Loucy (cell line): ENCODE results near the gene CELA1.

Experiments used
- H2AFZ ChIP-seq: fragments of 200-600 bp; sonication (generic); 2 replicates; pipeline ENCODE4 v1.6.0; 2016; ENCODE audit warnings: antibody characterized with exemption, mild to moderate bottlenecking, low read length, moderate library complexity
- H3F3A ChIP-seq: fragments of 200-600 bp; 2 replicates; pipeline ENCODE4 v1.6.0; 2016; ENCODE audit warnings: antibody characterized with exemption, low read depth, mild to moderate bottlenecking
- H3K27me3 ChIP-seq: fragments of 200-600 bp; sonication (generic); 2 replicates; pipeline ENCODE4 v1.6.1; 2014; ENCODE audit warnings: low read length, mild to moderate bottlenecking; ENCODE audit not compliant: insufficient read depth, poor library complexity, severe bottlenecking
- H3K36me3 ChIP-seq: fragments of 200-600 bp; sonication (generic); 2 replicates; pipeline ENCODE4 v1.6.1; 2016; ENCODE audit warnings: low read length; ENCODE audit not compliant: insufficient read depth
- H3K4me1 ChIP-seq: fragments of 200-600 bp; sonication (generic); 2 replicates; pipeline ENCODE4 v1.5.1; 2014; ENCODE audit warnings: low read length, mild to moderate bottlenecking; ENCODE audit not compliant: insufficient read depth, poor library complexity, severe bottlenecking
- H3K4me2 ChIP-seq: fragments of 200-600 bp; sonication (generic); 2 replicates; pipeline ENCODE4 v1.6.0; 2014; ENCODE audit warnings: antibody characterized with exemption, low read length, low read depth, mild to moderate bottlenecking; ENCODE audit not compliant: poor library complexity, severe bottlenecking
- H3K4me3 ChIP-seq: fragments of 200-600 bp; sonication (generic); 2 replicates; pipeline ENCODE4 v1.5.1; 2014; ENCODE audit warnings: low read length, mild to moderate bottlenecking, mixed read lengths; ENCODE audit not compliant: poor library complexity, severe bottlenecking
- H3K79me2 ChIP-seq: fragments of 200-600 bp; sonication (generic); 2 replicates; pipeline ENCODE4 v1.6.1; 2014; ENCODE audit warnings: low read length; ENCODE audit not compliant: insufficient read depth
- H3K9ac ChIP-seq: fragments of 200-600 bp; sonication (generic); 2 replicates; pipeline ENCODE4 v1.6.0; 2014; ENCODE audit warnings: mild to moderate bottlenecking, low read depth, low read length, moderate library complexity; ENCODE audit not compliant: poor library complexity, severe bottlenecking
- H3K9me2 ChIP-seq: fragments of 200-600 bp; sonication (generic); replicated peaks from 2 replicates; pipeline ENCODE4 v1.6.1; 2016; ENCODE audit warnings: low read depth, low read length, mixed read lengths
- H3K9me3 ChIP-seq: fragments of 200-600 bp; sonication (generic); 2 replicates; pipeline ENCODE4 v1.6.1; 2014; ENCODE audit warnings: mild to moderate bottlenecking, antibody characterized with exemption, low read length, low read depth; ENCODE audit not compliant: insufficient read depth
- H4K20me1 ChIP-seq: fragments of 200-600 bp; sonication (generic); 2 replicates; pipeline ENCODE4 v1.6.0; 2014; ENCODE audit warnings: antibody characterized with exemption, low read length, mild to moderate bottlenecking; ENCODE audit not compliant: insufficient read depth, poor library complexity, severe bottlenecking
- EZH2phosphoT487 ChIP-seq: fragments of 200-600 bp; IDR thresholded peaks from 2 replicates; pipeline ENCODE4 v1.6.1; 2018; ENCODE audit warnings: antibody characterized with exemption, mild to moderate bottlenecking, moderate library complexity, borderline replicate concordance
- TF ChIP-seq, protein P1 (sequence below): fragments of 200-600 bp; sonication (generic); conservative IDR thresholded peaks from 2 replicates; pipeline ENCODE4 v1.5.1; 2014; ENCODE audit warnings: mild to moderate bottlenecking, antibody characterized with exemption, low read length

Gene CELA1

DNA sequence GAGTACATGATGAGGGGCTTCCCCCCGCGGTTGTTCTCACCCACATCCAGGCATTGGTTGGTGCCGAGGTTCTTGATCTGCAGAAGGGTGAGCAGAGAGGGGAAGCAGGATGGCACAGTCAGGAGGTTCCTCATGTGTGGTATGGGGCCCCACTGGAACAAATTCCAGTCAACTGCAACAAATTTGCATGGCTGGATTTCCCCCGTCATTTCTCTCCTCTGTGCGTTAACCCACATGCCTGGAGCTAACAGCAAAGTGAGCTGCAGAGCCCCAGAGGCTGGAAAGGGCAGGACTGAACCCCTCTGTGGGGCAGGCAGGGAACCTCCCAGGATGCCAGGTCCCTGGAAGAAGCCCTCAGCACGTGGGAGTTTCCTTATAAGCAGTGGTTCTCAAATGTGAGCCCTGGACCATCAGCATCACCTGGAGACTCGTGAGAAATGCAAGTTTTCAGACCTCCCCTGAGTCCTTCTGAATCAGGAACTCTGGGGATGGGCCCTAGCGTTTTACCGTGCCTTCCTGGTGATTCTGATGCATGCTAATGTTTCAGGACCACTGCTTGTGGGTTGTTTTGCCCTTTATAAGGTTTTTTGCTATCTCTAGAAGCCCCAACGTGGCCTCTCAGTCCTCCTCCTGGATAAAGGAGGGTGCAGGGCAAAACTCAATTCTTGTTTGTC is 11.0 kb upstream of the CELA1 start:
- no peak overlapping the region for H3K4me2 ChIP-seq
- H2AFZ ChIP-seq: no peak overlapping the region
- no peaks in the 10 kb centered on the region for H3F3A ChIP-seq
- H4K20me1 ChIP-seq: no peaks in the 10 kb centered on the region
- TF ChIP-seq, protein P1, sequence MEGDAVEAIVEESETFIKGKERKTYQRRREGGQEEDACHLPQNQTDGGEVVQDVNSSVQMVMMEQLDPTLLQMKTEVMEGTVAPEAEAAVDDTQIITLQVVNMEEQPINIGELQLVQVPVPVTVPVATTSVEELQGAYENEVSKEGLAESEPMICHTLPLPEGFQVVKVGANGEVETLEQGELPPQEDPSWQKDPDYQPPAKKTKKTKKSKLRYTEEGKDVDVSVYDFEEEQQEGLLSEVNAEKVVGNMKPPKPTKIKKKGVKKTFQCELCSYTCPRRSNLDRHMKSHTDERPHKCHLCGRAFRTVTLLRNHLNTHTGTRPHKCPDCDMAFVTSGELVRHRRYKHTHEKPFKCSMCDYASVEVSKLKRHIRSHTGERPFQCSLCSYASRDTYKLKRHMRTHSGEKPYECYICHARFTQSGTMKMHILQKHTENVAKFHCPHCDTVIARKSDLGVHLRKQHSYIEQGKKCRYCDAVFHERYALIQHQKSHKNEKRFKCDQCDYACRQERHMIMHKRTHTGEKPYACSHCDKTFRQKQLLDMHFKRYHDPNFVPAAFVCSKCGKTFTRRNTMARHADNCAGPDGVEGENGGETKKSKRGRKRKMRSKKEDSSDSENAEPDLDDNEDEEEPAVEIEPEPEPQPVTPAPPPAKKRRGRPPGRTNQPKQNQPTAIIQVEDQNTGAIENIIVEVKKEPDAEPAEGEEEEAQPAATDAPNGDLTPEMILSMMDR: no peak
- TF ChIP-seq EZH2phosphoT487: no peak
- no peaks in the 10 kb centered on the region for H3K9me3 ChIP-seq
- peaks cover 36% of the 10 kb centered on the region; the same call in 1 of the 2 replicates for H3K36me3 ChIP-seq
- no peaks in the 10 kb centered on the region for H3K9me2 ChIP-seq
- H3K27me3 ChIP-seq: no peaks in the 10 kb centered on the region
- H3K79me2 ChIP-seq: no peaks in the 10 kb centered on the region
- H3K4me1 ChIP-seq: peaks cover 7% of the 10 kb centered on the region
- H3K9ac ChIP-seq: no peak overlapping the region
- no peak overlapping the region for H3K4me3 ChIP-seq

DNA sequence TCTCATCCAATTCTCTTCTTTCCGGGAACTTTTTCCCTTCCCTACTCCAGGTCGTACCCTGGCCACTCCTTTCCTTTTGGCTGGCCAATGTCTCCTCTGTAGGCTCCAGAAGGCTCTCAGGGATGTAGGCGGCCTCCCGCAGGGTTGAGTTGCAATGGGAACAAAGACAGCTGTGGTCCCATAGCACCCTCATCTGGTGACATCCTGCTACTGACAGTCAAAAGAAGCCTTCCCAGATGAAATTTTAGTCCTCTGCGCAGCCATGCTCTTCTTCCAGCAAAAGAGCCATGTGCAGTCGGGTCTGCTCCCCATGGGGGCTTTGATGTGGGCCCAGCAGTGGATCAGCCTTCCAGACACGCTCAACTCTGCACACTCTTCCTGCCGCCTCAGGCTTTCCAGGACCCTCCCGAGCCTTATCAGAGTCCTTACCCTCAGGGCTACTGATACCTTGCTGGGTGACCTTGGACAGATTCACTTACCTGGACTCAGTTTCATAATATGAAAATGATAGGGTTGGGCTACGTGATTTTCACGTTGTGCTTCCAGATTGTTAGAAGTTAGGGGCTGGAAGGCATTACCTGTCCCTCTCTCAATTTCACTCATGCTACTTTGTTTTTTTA is 5.5 kb upstream of the CELA1 start:
- H3K4me3 ChIP-seq: no peak overlapping the region
- TF ChIP-seq EZH2phosphoT487: no peak
- TF ChIP-seq, protein P1: peak; percentile 89
- peaks cover 6% of the 10 kb centered on the region; the same call in 1 of the 2 replicates for H3K36me3 ChIP-seq
- no peaks in the 10 kb centered on the region for H3K9me2 ChIP-seq
- H3K4me1 ChIP-seq: no peaks in the 10 kb centered on the region
- H3F3A ChIP-seq: no peaks in the 10 kb centered on the region
- H4K20me1 ChIP-seq: no peaks in the 10 kb centered on the region
- no peaks in the 10 kb centered on the region for H3K79me2 ChIP-seq
- H3K27me3 ChIP-seq: no peaks in the 10 kb centered on the region
- H3K9me3 ChIP-seq: no peaks in the 10 kb centered on the region
- no peak overlapping the region for H2AFZ ChIP-seq
- no peak overlapping the region for H3K4me2 ChIP-seq
- H3K9ac ChIP-seq: no peak overlapping the region

DNA sequence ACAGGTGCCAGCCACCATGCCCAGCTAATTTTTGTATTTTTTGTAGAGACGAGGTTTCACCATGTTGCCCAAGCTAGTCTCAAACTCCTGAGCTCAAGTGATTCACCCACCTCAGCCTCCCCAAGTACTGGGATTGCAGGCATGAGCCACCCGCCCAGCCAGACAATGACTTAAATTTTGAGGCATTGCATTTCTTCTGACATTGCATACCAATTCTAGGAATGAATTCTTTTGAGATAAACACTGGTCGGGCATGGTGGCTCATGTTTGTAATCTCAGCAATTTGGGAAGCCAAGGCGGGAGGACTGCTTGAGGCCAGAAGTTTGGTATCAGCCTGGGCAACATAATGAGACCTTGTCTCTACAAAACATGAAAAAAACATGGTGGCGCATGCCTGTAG is 2.5 kb upstream of the CELA1 start:
- H3K79me2 ChIP-seq: no peaks in the 10 kb centered on the region
- no peaks in the 10 kb centered on the region for H3K27me3 ChIP-seq
- H3K9me3 ChIP-seq: no peaks in the 10 kb centered on the region
- H4K20me1 ChIP-seq: no peaks in the 10 kb centered on the region
- no peaks in the 10 kb centered on the region for H3K4me1 ChIP-seq
- H3F3A ChIP-seq: no peaks in the 10 kb centered on the region
- no peak overlapping the region for H3K4me2 ChIP-seq
- no peak overlapping the region for H2AFZ ChIP-seq
- H3K9me2 ChIP-seq: no peaks in the 10 kb centered on the region
- no peak overlapping the region for H3K4me3 ChIP-seq
- TF ChIP-seq, protein P1: no peak
- no peak for TF ChIP-seq EZH2phosphoT487
- H3K36me3 ChIP-seq: no peaks in the 10 kb centered on the region
- no peak overlapping the region for H3K9ac ChIP-seq
